ENCODE measurements around the gene KRTAP12-3.

GRCh38 chr21:44658913-44659595 is 1.3 kb downstream of the KRTAP12-3 start:
- TF ChIP-seq CTCF (IDR thresholded peaks at IDR 0.05), result no peak
- TF ChIP-seq POLR2A (IDR thresholded peaks at IDR 0.05), result no peak
- TF ChIP-seq POLR2AphosphoS5 (IDR thresholded peaks at IDR 0.05), result no peak
- no peak for TF ChIP-seq EP300 (IDR thresholded peaks at IDR 0.05)
